OCI-LY3 (cell line): Measurements from ENCODE around the gene IGFBP4.

Source experiments
- H2AFZ ChIP-seq: fragments of 200-600, 300-600 bp; shearing (Covaris generic); 2 replicates; pipeline ENCODE4 v1.6.0; 2014; ENCODE audit warnings: antibody characterized with exemption, low read depth, low read length
- H3K27ac ChIP-seq: fragments of 200-600, 300-600 bp; sonication (generic); 2 replicates; pipeline ENCODE4 v1.5.1; 2014; ENCODE audit warnings: mild to moderate bottlenecking, low read length, moderate library complexity, mixed read lengths
- H3K27me3 ChIP-seq: fragments of 200-600, 300-600 bp; sonication (generic); 2 replicates; pipeline ENCODE4 v1.6.1; 2014; ENCODE audit warnings: low read depth, low read length, mixed read lengths
- H3K36me3 ChIP-seq: fragments of 200-600, 300-600 bp; sonication (generic); replicated peaks from 2 replicates; pipeline ENCODE3; 2014; ENCODE audit warnings: low read depth, low read length, mixed read lengths
- H3K4me1 ChIP-seq: fragments of 300-600, 200-600 bp; sonication (generic); 2 replicates; pipeline ENCODE4 v1.6.1; 2014; ENCODE audit warnings: low read length, mixed read lengths
- H3K4me2 ChIP-seq: fragments of 200-600, 300-600 bp; sonication (generic); 2 replicates; pipeline ENCODE4 v1.6.1; 2014; ENCODE audit warnings: low read length, mixed read lengths
- H3K4me3 ChIP-seq: fragments of 300-600, 200-600 bp; sonication (generic); 2 replicates; pipeline ENCODE4 v1.5.1; 2014; ENCODE audit warnings: antibody characterized with exemption, mild to moderate bottlenecking, low read length, moderate library complexity
- H3K79me2 ChIP-seq: fragments of 300-600, 200-600 bp; shearing (Covaris generic); 2 replicates; pipeline ENCODE4 v1.6.1; 2014; ENCODE audit warnings: mild to moderate bottlenecking, low read length, mixed read lengths
- H3K9ac ChIP-seq: fragments of 300-600, 200-600 bp; shearing (Covaris generic); 2 replicates; pipeline ENCODE4 v1.6.0; 2014; ENCODE audit warnings: mild to moderate bottlenecking, low read length, moderate library complexity
- H3K9me3 ChIP-seq: fragments of 200-600, 300-600 bp; shearing (Covaris generic); 2 replicates; pipeline ENCODE4 v1.6.1; 2014; ENCODE audit warnings: low read length, mixed read lengths; ENCODE audit not compliant: insufficient read depth
- H4K20me1 ChIP-seq: fragments of 200-600, 300-600 bp; sonication (generic); 2 replicates; pipeline ENCODE4 v1.6.1; 2016; ENCODE audit warnings: low read length, mixed read lengths; ENCODE audit not compliant: insufficient read depth
- EZH2phosphoT487 ChIP-seq: fragments of 200-600 bp; shearing (Covaris generic); IDR thresholded peaks from 2 replicates; pipeline ENCODE4 v1.6.1; 2018; ENCODE audit warnings: antibody characterized with exemption, mixed run types, low read depth
- TF ChIP-seq, protein P1 (sequence below): fragments of 200-600, 300-600 bp; sonication (generic); IDR thresholded peaks from 2 replicates; pipeline ENCODE4 v1.5.1; 2014; ENCODE audit warnings: antibody characterized with exemption, low read length, low read depth

IGFBP4 gene

DNA sequence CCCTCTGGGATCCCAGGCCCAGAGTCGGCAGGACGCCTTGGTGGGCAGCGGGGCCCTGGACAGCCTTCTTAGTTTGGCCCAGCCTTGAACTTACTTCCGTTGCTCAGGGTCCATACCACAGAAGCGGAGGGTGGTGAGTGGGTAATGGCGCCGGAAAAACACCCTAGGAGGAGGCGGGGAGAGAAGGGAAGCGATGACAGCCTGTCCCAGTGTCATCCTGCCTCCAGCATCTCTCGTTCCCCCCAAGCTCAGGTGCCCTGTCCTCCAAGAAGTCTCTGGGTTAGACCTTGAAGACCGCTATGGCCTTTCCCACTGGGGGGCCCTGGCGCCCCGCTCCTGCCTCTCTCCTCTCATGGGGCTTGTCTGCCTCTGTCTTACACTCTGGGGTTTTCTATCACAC lies 35.2 kb downstream of the IGFBP4 start:
- Histone ChIP-seq H3K27me3 (no peaks in the 10 kb centered on the region), H3K27ac (no peak overlapping the region), H3K79me2 (no peaks in the 10 kb centered on the region), H2AFZ (no peak overlapping the region), H4K20me1 (no peaks in the 10 kb centered on the region), H3K4me2 (no peak overlapping the region), H3K9ac (no peak overlapping the region), H3K4me1 (peaks cover 23% of the 10 kb centered on the region), H3K4me3 (no peak overlapping the region), H3K36me3 (no peaks in the 10 kb centered on the region), H3K9me3 (no peaks in the 10 kb centered on the region)
- TF ChIP-seq, protein P1, sequence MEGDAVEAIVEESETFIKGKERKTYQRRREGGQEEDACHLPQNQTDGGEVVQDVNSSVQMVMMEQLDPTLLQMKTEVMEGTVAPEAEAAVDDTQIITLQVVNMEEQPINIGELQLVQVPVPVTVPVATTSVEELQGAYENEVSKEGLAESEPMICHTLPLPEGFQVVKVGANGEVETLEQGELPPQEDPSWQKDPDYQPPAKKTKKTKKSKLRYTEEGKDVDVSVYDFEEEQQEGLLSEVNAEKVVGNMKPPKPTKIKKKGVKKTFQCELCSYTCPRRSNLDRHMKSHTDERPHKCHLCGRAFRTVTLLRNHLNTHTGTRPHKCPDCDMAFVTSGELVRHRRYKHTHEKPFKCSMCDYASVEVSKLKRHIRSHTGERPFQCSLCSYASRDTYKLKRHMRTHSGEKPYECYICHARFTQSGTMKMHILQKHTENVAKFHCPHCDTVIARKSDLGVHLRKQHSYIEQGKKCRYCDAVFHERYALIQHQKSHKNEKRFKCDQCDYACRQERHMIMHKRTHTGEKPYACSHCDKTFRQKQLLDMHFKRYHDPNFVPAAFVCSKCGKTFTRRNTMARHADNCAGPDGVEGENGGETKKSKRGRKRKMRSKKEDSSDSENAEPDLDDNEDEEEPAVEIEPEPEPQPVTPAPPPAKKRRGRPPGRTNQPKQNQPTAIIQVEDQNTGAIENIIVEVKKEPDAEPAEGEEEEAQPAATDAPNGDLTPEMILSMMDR, result no peak
- TF ChIP-seq EZH2phosphoT487, result no peak

DNA sequence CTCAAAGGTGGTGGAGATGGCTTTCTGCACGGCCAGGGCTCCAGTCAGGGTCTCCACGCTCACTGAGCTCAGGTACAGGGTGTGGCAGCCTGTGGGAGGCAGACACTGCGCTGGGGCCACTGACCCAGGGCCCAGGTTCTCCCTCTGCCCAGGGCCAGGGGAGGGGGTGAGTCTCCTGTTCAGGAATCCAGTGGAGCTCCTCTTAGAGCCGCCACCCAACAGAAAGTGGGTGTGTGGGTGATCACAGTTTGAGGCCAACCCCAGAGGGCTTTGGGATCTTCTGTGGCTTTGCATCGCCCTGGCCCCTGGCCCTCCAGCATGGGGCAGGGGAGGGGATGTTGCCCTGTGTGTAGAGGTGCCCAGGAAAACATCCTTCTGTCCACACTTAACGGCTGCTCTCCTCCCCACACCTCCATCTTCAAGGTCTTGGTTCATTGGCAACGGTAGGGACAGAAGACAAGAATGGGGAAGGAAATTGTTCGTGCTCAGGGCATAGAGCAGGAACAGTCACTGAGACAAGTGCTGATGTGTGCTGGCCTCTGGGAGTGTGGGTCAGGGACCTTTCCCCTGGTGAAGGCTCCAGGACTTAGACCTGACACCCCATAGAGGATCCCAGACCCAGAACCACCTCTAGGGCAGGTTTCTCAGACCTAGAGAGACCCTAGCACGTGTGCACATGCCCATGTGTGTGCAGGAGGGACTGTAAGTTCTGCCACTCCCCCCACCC lies 36.7 kb downstream of the IGFBP4 start:
- Histone ChIP-seq H3K36me3 (no peaks in the 10 kb centered on the region), H3K79me2 (no peaks in the 10 kb centered on the region), H3K27ac (no peak overlapping the region), H3K4me2 (peak overlapping the region; percentile 54), H3K27me3 (no peaks in the 10 kb centered on the region), H4K20me1 (no peaks in the 10 kb centered on the region), H2AFZ (peak overlapping the region; percentile 91; the same call in 1 of the 2 replicates), H3K4me3 (no peak overlapping the region), H3K9ac (no peak overlapping the region), H3K4me1 (peaks cover 23% of the 10 kb centered on the region), H3K9me3 (no peaks in the 10 kb centered on the region)
- TF ChIP-seq, protein P1, result no peak
- no peak for TF ChIP-seq EZH2phosphoT487

DNA sequence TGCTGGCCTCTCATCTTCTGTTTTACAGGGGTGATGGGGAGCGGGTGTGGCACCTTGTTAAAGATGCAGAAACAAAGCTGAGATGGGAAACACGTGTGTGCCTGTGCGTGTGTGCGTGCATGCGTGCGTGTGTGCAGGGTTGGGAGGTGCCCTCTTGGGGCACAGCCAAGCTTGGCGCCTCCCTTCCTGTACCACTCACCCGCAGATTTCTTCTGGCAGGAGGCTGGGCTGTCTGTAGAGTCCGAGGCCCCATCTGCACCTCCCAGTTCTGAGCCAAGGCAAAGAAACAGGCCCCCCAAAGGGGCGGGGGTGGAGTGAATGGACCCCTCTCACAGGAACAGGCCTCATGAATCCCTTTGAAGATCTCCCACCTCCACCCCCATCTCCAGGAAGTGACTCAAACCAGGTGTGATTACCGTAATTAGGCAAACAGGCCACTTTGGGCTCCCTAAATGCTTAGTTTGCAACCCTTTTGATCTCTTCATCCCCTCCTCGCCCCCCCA lies 37.3 kb downstream of the IGFBP4 start:
- Histone ChIP-seq H4K20me1 (no peaks in the 10 kb centered on the region), H2AFZ (peak overlapping the region; percentile 91), H3K4me2 (peak overlapping the region; percentile 54), H3K9me3 (no peaks in the 10 kb centered on the region), H3K27ac (no peak overlapping the region), H3K27me3 (peaks cover 6% of the 10 kb centered on the region), H3K79me2 (no peaks in the 10 kb centered on the region), H3K4me1 (peaks cover 23% of the 10 kb centered on the region), H3K36me3 (no peaks in the 10 kb centered on the region), H3K4me3 (no peak overlapping the region), H3K9ac (no peak overlapping the region)
- no peak for TF ChIP-seq EZH2phosphoT487
- TF ChIP-seq, protein P1, result no peak

DNA sequence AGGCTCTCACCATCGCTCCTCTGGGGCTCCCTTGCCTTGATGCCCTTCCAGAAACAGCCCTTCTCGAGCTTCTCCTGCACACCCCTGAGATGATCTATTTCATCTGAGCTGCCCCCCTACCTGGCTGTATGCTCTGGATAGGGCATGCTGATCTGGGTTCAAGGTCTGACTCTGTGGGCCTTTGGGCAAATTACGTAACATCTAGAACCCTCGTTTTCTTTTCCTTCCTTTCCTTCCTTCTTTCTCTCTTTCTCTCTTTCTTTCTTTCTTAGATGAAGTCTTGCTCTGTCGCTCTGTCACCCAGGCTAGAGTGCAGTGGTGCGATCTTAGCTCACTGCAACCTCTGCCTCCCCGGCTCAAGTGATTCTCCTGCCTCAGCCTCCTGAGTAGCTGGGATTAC lies 37.9 kb downstream of the IGFBP4 start:
- H3K9me3 ChIP-seq, result no peaks in the 10 kb centered on the region

More for the DNA sequence above, 37.9 kb downstream of the IGFBP4 start:
- no peak for TF ChIP-seq EZH2phosphoT487
- TF ChIP-seq, protein P1, result no peak
- Histone ChIP-seq H4K20me1 (no peaks in the 10 kb centered on the region), H3K4me3 (no peak overlapping the region), H3K27ac (no peak overlapping the region), H3K36me3 (no peaks in the 10 kb centered on the region), H3K9ac (no peak overlapping the region), H3K79me2 (no peaks in the 10 kb centered on the region), H3K27me3 (peaks cover 11% of the 10 kb centered on the region), H2AFZ (no peak overlapping the region), H3K4me1 (peaks cover 23% of the 10 kb centered on the region), H3K4me2 (peak overlapping the region; percentile 54; the same call in 1 of the 2 replicates)
